ENCODE measurements around the gene SCN3A. TPM values are rescaled to one million over a fixed set of nuclear protein-coding genes. Genes with fewer than 3 reads are reported as not detected.

The SCN3A gene
- total and polyA plus RNA-seq, 9 of the 15 experiments (the other 6 are each of a cell fraction or from before 2014, with no cell fraction given): not detected

- Histone ChIP-seq H3K9me1 (ENCODE audit: control insufficient read depth, insufficient read depth, low read length) (no peaks in the 10 kb centered on the region), H3K9ac (ENCODE audit: insufficient read depth in 1 of 2, low read depth in 2 of 2, low read length in 2 of 2) (no peak overlapping the region), H3K36me3 (ENCODE audit: control insufficient read depth, insufficient read depth, low read length) (no peaks in the 10 kb centered on the region), H3K4me1 (replicated peaks in 1 of 2; ENCODE audit: control insufficient read depth in 2 of 2, insufficient read depth in 2 of 2, low read length in 2 of 2) (no peaks in the 10 kb centered on the region), H3K4me3 (no peak overlapping the region), H3K9me3 (replicated peaks; ENCODE audit: control insufficient read depth, insufficient read depth, low read depth, low read length) (no peaks in the 10 kb centered on the region; the same call in 1 of the 2 replicates), H3K79me2 (ENCODE audit: control insufficient read depth, insufficient read depth, low read length) (no peaks in the 10 kb centered on the region), H2AFZ (ENCODE audit: low read depth, low read length) (no peak overlapping the region), H4K20me1 (replicated peaks; ENCODE audit: control insufficient read depth, insufficient read depth, low read length) (no peaks in the 10 kb centered on the region), H3K4me2 (ENCODE audit: insufficient read depth, low read length) (no peak overlapping the region), H3K27ac (ENCODE audit: extremely low read depth, low read depth, low read length) (no peak overlapping the region), H3K27me3 (ENCODE audit: control insufficient read depth in 2 of 2, insufficient read depth in 2 of 2, low read length in 2 of 2) (no peaks in the 10 kb centered on the region)
- ChIA-PET POLR2A (no interaction called here), CTCF (ENCODE audit: low intra/inter-chr PET ratio) (no interaction called here)
- no TSS peak for BruUV-seq (replicated peaks)
- TF ChIP-seq MEIS2 (IDR thresholded peaks at IDR 0.05; ENCODE audit: partially characterized antibody) (no peak), CSDE1 (IDR thresholded peaks at IDR 0.05) (no peak), SREBF1 (IDR thresholded peaks at IDR 0.05; ENCODE audit: borderline replicate concordance, low read depth, low read length) (no peak), EP400 (IDR thresholded peaks at IDR 0.05) (no peak)
- WGBS (ENCODE audit: insufficient coverage, low coverage, missing lambda C conversion rate): 2% methylated on average over 4 of the region's 4 CpGs
- in situ Hi-C loops (cut with MboI): no loop called here
- DNase-seq (ENCODE audit: extremely low read depth in 1 of 4, low spot score in 3 of 4) (no peak), FAIRE-seq (no peak), ATAC-seq (no peak)
- intact Hi-C loops (cut with micrococcal nuclease): no loop called here
Measured at GRCh38 chr2:165083326-165083725, 120.5 kb downstream of the SCN3A start.

- no peak for TF ChIP-seq E2F8 (IDR thresholded peaks at IDR 0.05; ENCODE audit: low read depth, partially characterized antibody)
- TF ChIP-seq STAT5B (CRISPR knock-in tag; IDR thresholded peaks at IDR 0.05): no peak
- Histone ChIP-seq H4K20me1 (replicated peaks; ENCODE audit: control insufficient read depth, insufficient read depth, low read length) (no peaks in the 10 kb centered on the region), H3K36me3 (ENCODE audit: control insufficient read depth, insufficient read depth, low read length) (no peaks in the 10 kb centered on the region), H3K27me3 (ENCODE audit: control insufficient read depth in 2 of 2, insufficient read depth in 2 of 2, low read length in 2 of 2) (no peaks in the 10 kb centered on the region), H3K9me3 (replicated peaks; ENCODE audit: control insufficient read depth, insufficient read depth, low read depth, low read length) (no peaks in the 10 kb centered on the region; the same call in 1 of the 2 replicates), H3K27ac (ENCODE audit: extremely low read depth, low read depth, low read length) (no peak overlapping the region), H3K4me3 (no peak overlapping the region), H3K4me1 (replicated peaks in 1 of 2; ENCODE audit: control insufficient read depth in 2 of 2, insufficient read depth in 2 of 2, low read length in 2 of 2) (no peaks in the 10 kb centered on the region), H3K4me2 (ENCODE audit: insufficient read depth, low read length) (no peak overlapping the region), H3K9ac (ENCODE audit: insufficient read depth in 1 of 2, low read depth in 2 of 2, low read length in 2 of 2) (no peak overlapping the region), H3K79me2 (ENCODE audit: control insufficient read depth, insufficient read depth, low read length) (no peaks in the 10 kb centered on the region), H3K9me1 (ENCODE audit: control insufficient read depth, insufficient read depth, low read length) (no peaks in the 10 kb centered on the region), H2AFZ (ENCODE audit: low read depth, low read length) (no peak overlapping the region)
- ChIA-PET POLR2A (no interaction called here), CTCF (ENCODE audit: low intra/inter-chr PET ratio) (no interaction called here)
- intact Hi-C loops (cut with micrococcal nuclease): no loop called here
- no peak for ATAC-seq
- in situ Hi-C loops (cut with MboI): no loop called here
- BruUV-seq (replicated peaks): no TSS peak
- no peak for FAIRE-seq
- DNase-seq (ENCODE audit: extremely low read depth in 1 of 4, low spot score in 3 of 4): no peak
Measured at GRCh38 chr2:165082479-165082878, 121.4 kb downstream of the SCN3A start.
